ENCODE data around the gene RPL3. TPM values are rescaled to one million over a fixed set of nuclear protein-coding genes. Genes with fewer than 3 reads are reported as not detected.

Gene RPL3
- total RNA-seq, 1 experiment from 2014 or later = 3,009 TPM

DNA sequence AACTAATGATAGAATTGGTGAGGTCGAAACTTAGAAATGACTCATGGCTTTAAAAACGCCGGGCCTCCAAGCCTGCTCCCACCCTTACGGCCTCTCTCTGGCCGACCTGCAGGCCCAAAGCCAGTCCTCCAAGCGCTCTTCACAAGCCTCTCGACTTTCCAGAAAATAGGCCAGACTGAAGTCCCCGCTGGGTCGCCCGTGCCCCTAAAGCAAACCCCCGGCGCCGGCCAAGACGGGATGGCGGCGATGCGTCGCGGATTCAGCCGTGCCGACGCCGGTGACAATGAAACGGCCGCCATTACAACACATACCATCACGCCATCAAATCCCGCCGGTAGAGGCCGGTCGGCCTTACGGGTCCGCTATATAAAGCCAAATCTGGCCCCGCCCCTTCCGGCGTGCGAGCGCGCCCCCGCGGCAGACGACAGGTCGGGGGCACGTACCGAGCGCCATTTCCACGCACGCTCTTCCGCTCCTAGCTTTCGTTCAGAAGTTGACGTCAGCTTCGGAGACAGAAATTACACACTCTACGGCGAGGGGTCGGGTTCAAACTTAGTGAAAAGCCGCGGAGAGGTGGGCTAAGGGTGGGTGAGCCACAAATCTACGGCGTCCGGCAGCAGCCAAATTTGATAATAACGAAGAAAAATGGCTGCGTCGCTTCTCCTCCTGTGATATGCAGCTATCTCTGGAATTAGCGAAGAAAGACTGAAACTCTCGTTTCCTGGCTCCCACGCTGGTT lies at the start of gene RPL3 (continued):
- TF ChIP-seq, protein P1, sequence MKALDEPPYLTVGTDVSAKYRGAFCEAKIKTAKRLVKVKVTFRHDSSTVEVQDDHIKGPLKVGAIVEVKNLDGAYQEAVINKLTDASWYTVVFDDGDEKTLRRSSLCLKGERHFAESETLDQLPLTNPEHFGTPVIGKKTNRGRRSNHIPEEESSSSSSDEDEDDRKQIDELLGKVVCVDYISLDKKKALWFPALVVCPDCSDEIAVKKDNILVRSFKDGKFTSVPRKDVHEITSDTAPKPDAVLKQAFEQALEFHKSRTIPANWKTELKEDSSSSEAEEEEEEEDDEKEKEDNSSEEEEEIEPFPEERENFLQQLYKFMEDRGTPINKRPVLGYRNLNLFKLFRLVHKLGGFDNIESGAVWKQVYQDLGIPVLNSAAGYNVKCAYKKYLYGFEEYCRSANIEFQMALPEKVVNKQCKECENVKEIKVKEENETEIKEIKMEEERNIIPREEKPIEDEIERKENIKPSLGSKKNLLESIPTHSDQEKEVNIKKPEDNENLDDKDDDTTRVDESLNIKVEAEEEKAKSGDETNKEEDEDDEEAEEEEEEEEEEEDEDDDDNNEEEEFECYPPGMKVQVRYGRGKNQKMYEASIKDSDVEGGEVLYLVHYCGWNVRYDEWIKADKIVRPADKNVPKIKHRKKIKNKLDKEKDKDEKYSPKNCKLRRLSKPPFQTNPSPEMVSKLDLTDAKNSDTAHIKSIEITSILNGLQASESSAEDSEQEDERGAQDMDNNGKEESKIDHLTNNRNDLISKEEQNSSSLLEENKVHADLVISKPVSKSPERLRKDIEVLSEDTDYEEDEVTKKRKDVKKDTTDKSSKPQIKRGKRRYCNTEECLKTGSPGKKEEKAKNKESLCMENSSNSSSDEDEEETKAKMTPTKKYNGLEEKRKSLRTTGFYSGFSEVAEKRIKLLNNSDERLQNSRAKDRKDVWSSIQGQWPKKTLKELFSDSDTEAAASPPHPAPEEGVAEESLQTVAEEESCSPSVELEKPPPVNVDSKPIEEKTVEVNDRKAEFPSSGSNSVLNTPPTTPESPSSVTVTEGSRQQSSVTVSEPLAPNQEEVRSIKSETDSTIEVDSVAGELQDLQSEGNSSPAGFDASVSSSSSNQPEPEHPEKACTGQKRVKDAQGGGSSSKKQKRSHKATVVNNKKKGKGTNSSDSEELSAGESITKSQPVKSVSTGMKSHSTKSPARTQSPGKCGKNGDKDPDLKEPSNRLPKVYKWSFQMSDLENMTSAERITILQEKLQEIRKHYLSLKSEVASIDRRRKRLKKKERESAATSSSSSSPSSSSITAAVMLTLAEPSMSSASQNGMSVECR (CRISPR knock-in tag; IDR thresholded peaks at IDR 0.05; ENCODE audit: borderline replicate concordance) = peak; percentile 52; the same call in 1 of the 2 replicates

DNA sequence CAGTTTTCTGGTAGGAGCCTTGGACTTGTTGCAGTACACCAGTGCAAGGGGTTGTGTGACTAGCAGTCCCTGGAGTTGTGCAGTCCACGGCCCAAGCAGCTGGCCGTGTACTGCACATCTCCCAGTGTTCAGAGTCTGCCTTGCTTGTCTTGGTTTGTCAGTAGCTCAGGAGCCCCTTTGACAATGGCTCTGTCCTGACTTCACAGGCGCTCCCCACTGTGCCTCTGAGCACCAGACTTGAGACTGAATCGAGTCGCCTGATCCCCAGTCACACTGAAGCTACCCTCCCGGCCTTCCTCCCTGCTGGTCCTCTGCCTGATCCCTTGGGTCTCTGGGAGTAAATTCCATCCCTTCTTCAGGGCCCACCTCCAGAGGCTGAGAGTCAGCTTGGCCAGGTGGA lies 49.8 kb upstream of the RPL3 start:
- ChIA-PET CTCF (interaction anchor here (1.0 to 1.5 kb wide), 6 partner anchors 25 to 160 kb away, joined by 3 to 6 read pairs (median 4); no protein-coding TSS in a partner anchor), POLR2A (no interaction called here)
- ATAC-seq = no peak
- no peak for TF ChIP-seq ZNF416 (CRISPR knock-in tag; IDR thresholded peaks at IDR 0.05)
- TF ChIP-seq, protein P2, sequence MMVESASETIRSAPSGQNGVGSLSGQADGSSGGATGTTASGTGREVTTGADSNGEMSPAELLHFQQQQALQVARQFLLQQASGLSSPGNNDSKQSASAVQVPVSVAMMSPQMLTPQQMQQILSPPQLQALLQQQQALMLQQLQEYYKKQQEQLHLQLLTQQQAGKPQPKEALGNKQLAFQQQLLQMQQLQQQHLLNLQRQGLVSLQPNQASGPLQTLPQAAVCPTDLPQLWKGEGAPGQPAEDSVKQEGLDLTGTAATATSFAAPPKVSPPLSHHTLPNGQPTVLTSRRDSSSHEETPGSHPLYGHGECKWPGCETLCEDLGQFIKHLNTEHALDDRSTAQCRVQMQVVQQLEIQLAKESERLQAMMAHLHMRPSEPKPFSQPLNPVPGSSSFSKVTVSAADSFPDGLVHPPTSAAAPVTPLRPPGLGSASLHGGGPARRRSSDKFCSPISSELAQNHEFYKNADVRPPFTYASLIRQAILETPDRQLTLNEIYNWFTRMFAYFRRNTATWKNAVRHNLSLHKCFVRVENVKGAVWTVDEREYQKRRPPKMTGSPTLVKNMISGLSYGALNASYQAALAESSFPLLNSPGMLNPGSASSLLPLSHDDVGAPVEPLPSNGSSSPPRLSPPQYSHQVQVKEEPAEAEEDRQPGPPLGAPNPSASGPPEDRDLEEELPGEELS (CRISPR knock-in tag; IDR thresholded peaks at IDR 0.05) = no peak
- TF ChIP-seq RORB (CRISPR knock-in tag; IDR thresholded peaks at IDR 0.05) = no peak
- no peak for TF ChIP-seq NFE2L1 (CRISPR knock-in tag; IDR thresholded peaks at IDR 0.05)
- no peak for TF ChIP-seq ZNF138 (CRISPR knock-in tag; conservative IDR thresholded peaks at IDR 0.05)
- TF ChIP-seq, protein P3, sequence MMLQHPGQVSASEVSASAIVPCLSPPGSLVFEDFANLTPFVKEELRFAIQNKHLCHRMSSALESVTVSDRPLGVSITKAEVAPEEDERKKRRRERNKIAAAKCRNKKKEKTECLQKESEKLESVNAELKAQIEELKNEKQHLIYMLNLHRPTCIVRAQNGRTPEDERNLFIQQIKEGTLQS (CRISPR knock-in tag; conservative IDR thresholded peaks at IDR 0.05) = no peak
- no peak for TF ChIP-seq ZNF232 (CRISPR knock-in tag; IDR thresholded peaks at IDR 0.05)
- no peak for TF ChIP-seq USF2 (CRISPR knock-in tag; IDR thresholded peaks at IDR 0.05)
- no peak for TF ChIP-seq E2F5 (CRISPR knock-in tag; IDR thresholded peaks at IDR 0.05)
- TF ChIP-seq, protein P4, sequence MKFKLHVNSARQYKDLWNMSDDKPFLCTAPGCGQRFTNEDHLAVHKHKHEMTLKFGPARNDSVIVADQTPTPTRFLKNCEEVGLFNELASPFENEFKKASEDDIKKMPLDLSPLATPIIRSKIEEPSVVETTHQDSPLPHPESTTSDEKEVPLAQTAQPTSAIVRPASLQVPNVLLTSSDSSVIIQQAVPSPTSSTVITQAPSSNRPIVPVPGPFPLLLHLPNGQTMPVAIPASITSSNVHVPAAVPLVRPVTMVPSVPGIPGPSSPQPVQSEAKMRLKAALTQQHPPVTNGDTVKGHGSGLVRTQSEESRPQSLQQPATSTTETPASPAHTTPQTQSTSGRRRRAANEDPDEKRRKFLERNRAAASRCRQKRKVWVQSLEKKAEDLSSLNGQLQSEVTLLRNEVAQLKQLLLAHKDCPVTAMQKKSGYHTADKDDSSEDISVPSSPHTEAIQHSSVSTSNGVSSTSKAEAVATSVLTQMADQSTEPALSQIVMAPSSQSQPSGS (CRISPR knock-in tag; IDR thresholded peaks at IDR 0.05; ENCODE audit: borderline replicate concordance, low read depth) = no peak
- no peak for TF ChIP-seq ZBTB43 (CRISPR knock-in tag; IDR thresholded peaks at IDR 0.05)
- TF ChIP-seq CTCF (IDR thresholded peaks at IDR 0.05) = no peak
- TF ChIP-seq NR3C1 (CRISPR knock-in tag; conservative IDR thresholded peaks at IDR 0.05; ENCODE audit: low read depth) = no peak
- Mint-ChIP-seq H3K27me3 (ENCODE audit: low read depth) (no peaks in the 10 kb centered on the region), H3K9me3 (peaks cover 5% of the 10 kb centered on the region; the same call in 1 of the 2 replicates), H3K4me3 (no peak overlapping the region), H3K36me3 (peaks cover 5% of the 10 kb centered on the region), H3K27ac (no peak overlapping the region), H3K4me1 (peaks cover 18% of the 10 kb centered on the region)
- DNase-seq (ENCODE audit: low spot score) = no peak
